GM20000 (cell line): ENCODE data around the gene CYB5R3.
"Not testable (repeated sequence)": the region's sequence is repeated elsewhere in the genome, so short reads cannot be mapped to it uniquely, and the experiment has no call there.

ENCODE experiments used
- DNase-seq: peaks from one replicate; pipeline ENCODE4 v3.0.0; 2012; ENCODE audit warnings: low spot score
- TF ChIP-seq, protein P1 (sequence below): IDR thresholded peaks from 2 replicates; pipeline ENCODE4 v1.5.1; 2012; ENCODE audit warnings: mild to moderate bottlenecking, control low read depth; ENCODE audit errors: extremely low read depth, missing control alignments

Gene CYB5R3

DNA sequence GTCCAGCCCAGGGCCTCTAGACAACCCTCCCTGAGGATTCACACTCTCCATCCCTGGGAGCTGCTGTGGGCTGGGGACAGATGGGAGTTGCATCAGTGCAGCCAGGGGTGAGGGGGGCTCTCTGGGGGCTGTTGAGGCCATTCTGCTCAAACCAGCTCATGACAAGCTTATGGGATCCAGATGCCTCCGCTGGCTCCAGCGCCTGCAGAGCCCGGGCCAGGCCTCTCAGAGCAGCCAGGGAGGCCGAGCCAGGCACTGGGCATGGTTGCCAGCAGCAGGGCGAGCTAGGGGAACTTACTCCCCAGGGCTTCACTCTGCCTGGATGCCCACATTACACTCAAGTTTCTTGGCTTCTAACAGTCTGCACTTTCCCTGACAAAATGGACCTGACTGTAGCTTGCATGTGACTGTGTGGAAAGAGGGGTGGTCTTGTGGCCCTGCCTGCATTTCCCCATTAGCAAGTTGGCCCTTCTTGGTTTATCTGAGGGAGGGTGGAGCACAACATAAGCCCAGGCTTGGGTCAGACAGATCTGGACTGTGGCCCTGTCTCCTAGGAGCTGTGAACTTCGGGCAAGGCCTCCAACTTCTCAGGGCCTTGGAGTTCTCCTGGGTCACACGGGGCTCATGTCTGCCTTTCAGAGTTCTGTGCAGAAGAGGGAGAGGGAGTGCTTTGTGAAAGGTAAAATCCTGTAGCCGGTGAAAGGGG, 34.5 kb upstream of the CYB5R3 start:
- DNase-seq: no peak
- TF ChIP-seq, protein P1, sequence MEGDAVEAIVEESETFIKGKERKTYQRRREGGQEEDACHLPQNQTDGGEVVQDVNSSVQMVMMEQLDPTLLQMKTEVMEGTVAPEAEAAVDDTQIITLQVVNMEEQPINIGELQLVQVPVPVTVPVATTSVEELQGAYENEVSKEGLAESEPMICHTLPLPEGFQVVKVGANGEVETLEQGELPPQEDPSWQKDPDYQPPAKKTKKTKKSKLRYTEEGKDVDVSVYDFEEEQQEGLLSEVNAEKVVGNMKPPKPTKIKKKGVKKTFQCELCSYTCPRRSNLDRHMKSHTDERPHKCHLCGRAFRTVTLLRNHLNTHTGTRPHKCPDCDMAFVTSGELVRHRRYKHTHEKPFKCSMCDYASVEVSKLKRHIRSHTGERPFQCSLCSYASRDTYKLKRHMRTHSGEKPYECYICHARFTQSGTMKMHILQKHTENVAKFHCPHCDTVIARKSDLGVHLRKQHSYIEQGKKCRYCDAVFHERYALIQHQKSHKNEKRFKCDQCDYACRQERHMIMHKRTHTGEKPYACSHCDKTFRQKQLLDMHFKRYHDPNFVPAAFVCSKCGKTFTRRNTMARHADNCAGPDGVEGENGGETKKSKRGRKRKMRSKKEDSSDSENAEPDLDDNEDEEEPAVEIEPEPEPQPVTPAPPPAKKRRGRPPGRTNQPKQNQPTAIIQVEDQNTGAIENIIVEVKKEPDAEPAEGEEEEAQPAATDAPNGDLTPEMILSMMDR: no peak

- TF ChIP-seq, protein P1: no peak
- DNase-seq: no peak
These were observed 33.1 kb upstream of the CYB5R3 start for GRCh38 chr22:42682113-42682851.

GRCh38 chr22:42680648-42681047, 31.5 kb upstream of the CYB5R3 start:
- TF ChIP-seq, protein P1: no peak
- no peak for DNase-seq

DNA sequence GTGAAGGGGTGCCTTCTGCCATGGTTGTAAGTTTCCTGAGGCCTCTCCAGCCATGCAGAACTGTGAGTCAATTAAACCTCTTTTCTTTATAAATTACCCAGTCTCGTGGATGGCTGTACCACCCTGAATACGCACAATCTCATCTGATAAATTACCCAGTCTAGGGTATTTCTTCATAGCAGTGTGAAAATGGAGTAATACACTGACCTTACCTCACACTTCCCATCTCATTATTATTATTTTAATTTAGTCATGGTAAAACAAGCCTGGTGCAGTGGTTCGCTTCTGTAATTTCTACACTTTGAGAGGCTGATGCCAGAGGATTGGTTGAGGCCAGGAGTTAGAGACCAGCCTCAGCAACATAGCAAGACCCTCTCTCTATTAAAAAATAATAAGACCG, 30.5 kb upstream of the CYB5R3 start:
- TF ChIP-seq, protein P1: no peak
- DNase-seq: no peak

DNA sequence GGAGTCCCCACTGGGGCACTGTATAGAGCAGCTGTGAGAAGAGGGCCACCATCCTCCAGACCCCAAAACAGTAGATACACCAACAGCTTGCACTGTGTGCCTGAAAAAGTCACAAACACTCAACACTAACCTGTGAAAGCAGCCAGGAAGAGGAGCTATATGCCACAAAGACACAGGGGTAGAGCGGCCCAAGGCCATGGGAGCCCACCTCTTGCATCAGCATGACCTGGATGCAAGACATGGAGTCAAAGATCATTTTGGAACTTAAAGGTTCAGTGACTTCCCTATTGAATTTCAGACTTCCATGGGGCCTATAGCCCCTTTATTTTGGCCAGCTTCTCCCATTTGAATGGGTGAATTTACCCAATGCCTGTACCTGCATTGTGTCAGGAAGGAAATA, 29.7 kb upstream of the CYB5R3 start:
- TF ChIP-seq, protein P1: no peak
- no peak for DNase-seq

GRCh38 chr22:42677936-42678335, 28.7 kb upstream of the CYB5R3 start:
- DNase-seq: not testable (repeated sequence)

- no peak for DNase-seq
- TF ChIP-seq, protein P1: no peak
These were observed 26.9 kb upstream of the CYB5R3 start for GRCh38 chr22:42676059-42676607.
